DND-41 (cell line): ENCODE results near the gene BCAS3.

Experiments used
- ATAC-seq: fragments of 200-7000 bp; cut with Tn5 transposase; 3 replicates; pipeline ENCODE4 v1.9.1; 2021; ENCODE audit warnings: low read depth; ENCODE audit not compliant: insufficient read depth
- DNase-seq: peaks from one replicate; pipeline ENCODE4 v3.0.0-alpha.2; 2020
- H2AFZ ChIP-seq: 2 replicates; pipeline ENCODE4 v1.6.0; 2012; ENCODE audit warnings: low read depth, low read length
- H3K27ac ChIP-seq: 2 replicates; pipeline ENCODE4 v1.5.1; 2012; ENCODE audit warnings: low read length, inconsistent platforms
- H3K27me3 ChIP-seq: fragments of 200-600 bp; sonication (generic); 2 replicates; pipeline ENCODE4 v1.6.0; 2012; ENCODE audit warnings: low read length, mild to moderate bottlenecking, inconsistent platforms; ENCODE audit not compliant: insufficient read depth, poor library complexity
- H3K36me3 ChIP-seq: 2 replicates; pipeline ENCODE4 v1.5.1; 2012; ENCODE audit warnings: low read length, inconsistent platforms; ENCODE audit not compliant: insufficient read depth
- H3K4me1 ChIP-seq: 2 replicates; pipeline ENCODE4 v1.5.1; 2012; ENCODE audit warnings: mild to moderate bottlenecking, low read length; ENCODE audit not compliant: insufficient read depth
- H3K4me2 ChIP-seq: 2 replicates; pipeline ENCODE4 v1.6.0; 2012; ENCODE audit warnings: mild to moderate bottlenecking, moderate library complexity, low read length, inconsistent platforms; ENCODE audit not compliant: insufficient read depth
- H3K4me3 ChIP-seq, 2 experiments: fragments of 200-600 bp in 1 of 2; shearing (Covaris generic) in 1 of 2; 2 replicates each; pipeline ENCODE4 v1.5.1; 2012 to 2016; ENCODE audit warnings: inconsistent platforms in 2 of 2, low read length in 2 of 2, mild to moderate bottlenecking in 2 of 2, low read depth in 1 of 2, moderate library complexity in 1 of 2
- H3K79me2 ChIP-seq: 2 replicates; pipeline ENCODE4 v1.6.0; 2012; ENCODE audit warnings: low read length, inconsistent platforms; ENCODE audit not compliant: insufficient read depth
- H3K9ac ChIP-seq: 2 replicates; pipeline ENCODE4 v1.6.0; 2012; ENCODE audit warnings: low read depth, mild to moderate bottlenecking, inconsistent platforms, low read length, moderate library complexity
- H3K9me3 ChIP-seq: 2 replicates; pipeline ENCODE4 v1.5.1; 2012; ENCODE audit warnings: low read length, moderate library complexity, mild to moderate bottlenecking, inconsistent platforms; ENCODE audit not compliant: insufficient read depth, severe bottlenecking
- H4K20me1 ChIP-seq: 2 replicates; pipeline ENCODE4 v1.6.0; 2012; ENCODE audit warnings: low read length; ENCODE audit not compliant: insufficient read depth
- EZH2 ChIP-seq: IDR thresholded peaks from 3 replicates; pipeline ENCODE4 v1.6.1; 2012; ENCODE audit warnings: borderline replicate concordance, low read depth, mild to moderate bottlenecking, moderate library complexity, low read length, inconsistent platforms; ENCODE audit not compliant: severe bottlenecking
- TF ChIP-seq, protein P1 (sequence below): IDR thresholded peaks from 2 replicates; pipeline ENCODE4 v1.5.1; 2012; ENCODE audit warnings: borderline replicate concordance, low read length, moderate library complexity, mild to moderate bottlenecking; ENCODE audit not compliant: poor library complexity, severe bottlenecking; ENCODE audit errors: extremely low read depth

BCAS3 gene

DNA sequence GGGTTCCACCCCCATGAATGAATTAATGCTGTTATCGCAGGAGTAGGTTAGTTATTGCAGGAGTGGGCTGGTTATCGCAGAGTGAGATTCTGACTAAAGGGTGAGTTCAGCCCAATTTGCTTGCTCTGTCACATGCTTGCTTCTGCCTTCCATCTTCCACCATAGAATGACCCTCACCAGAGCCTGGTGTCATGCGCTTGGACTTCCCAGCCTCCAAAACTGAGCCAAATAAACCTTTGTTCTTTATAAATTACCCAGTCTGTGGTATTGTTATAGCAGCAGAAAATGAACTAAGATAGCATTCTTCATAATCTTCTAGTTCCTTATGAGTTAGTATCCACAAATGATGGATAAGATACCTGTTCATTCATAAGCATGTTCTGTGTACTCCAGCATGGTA is 486.9 kb downstream of the BCAS3 start:
- Histone ChIP-seq H3K9ac (no peak overlapping the region), H2AFZ (no peak overlapping the region), H3K4me2 (no peak overlapping the region), H3K27me3 (no peaks in the 10 kb centered on the region), H3K36me3 (no peaks in the 10 kb centered on the region), H3K4me1 (peaks cover 5% of the 10 kb centered on the region; the same call in 1 of the 2 replicates), H3K27ac (no peak overlapping the region), H4K20me1 (no peaks in the 10 kb centered on the region), H3K79me2 (no peaks in the 10 kb centered on the region), H3K4me3 (no peak overlapping the region), H3K9me3 (no peaks in the 10 kb centered on the region)
- ATAC-seq (no peak), DNase-seq (no peak)
- no peak for TF ChIP-seq EZH2
- TF ChIP-seq, protein P1, sequence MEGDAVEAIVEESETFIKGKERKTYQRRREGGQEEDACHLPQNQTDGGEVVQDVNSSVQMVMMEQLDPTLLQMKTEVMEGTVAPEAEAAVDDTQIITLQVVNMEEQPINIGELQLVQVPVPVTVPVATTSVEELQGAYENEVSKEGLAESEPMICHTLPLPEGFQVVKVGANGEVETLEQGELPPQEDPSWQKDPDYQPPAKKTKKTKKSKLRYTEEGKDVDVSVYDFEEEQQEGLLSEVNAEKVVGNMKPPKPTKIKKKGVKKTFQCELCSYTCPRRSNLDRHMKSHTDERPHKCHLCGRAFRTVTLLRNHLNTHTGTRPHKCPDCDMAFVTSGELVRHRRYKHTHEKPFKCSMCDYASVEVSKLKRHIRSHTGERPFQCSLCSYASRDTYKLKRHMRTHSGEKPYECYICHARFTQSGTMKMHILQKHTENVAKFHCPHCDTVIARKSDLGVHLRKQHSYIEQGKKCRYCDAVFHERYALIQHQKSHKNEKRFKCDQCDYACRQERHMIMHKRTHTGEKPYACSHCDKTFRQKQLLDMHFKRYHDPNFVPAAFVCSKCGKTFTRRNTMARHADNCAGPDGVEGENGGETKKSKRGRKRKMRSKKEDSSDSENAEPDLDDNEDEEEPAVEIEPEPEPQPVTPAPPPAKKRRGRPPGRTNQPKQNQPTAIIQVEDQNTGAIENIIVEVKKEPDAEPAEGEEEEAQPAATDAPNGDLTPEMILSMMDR: no peak

DNA sequence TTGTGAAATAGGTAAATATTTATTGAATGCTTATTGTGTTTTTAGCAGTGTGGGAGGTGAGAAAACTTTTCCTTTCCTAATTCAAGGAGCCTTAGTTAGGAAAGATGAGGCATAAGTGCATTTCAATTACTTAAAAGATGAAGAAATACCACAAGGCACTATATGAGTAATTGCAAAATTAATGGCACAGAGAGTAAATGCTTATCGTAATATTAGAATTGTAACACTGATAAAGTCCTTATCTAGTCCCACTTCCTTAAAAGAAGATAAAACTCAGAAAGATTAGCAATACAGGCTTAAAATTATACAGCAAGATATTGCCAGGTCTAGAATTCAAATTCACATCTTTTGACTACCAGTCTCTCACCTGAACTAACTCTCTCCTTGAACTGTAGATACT is 489.4 kb downstream of the BCAS3 start:
- Histone ChIP-seq H3K36me3 (no peaks in the 10 kb centered on the region), H3K4me1 (no peaks in the 10 kb centered on the region), H3K4me2 (no peak overlapping the region), H3K4me3 (no peak overlapping the region), H2AFZ (no peak overlapping the region), H3K9me3 (no peaks in the 10 kb centered on the region), H3K27me3 (no peaks in the 10 kb centered on the region), H3K79me2 (no peaks in the 10 kb centered on the region), H3K9ac (no peak overlapping the region), H3K27ac (no peak overlapping the region), H4K20me1 (no peaks in the 10 kb centered on the region)
- DNase-seq: no peak
- TF ChIP-seq, protein P1: no peak
- TF ChIP-seq EZH2: no peak
- ATAC-seq: no peak

DNA sequence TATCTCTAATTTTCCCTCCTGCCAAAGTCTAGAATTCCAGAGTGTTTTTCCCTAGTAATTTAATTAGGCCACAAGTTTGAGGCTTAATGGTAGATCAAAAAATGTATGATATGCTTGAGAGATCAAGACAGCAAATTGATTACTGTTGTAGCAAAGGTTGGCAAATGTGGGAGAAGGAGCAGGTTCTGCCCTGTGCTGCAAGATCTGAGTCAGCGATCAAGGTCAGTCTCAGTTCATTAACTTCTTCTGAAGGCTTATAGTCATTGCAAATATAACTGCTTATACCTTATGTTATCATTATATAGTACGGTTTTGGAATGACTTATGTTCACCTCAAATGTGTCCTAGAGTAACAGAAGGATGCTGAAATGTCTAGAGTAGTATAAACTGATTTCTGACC is 490.9 kb downstream of the BCAS3 start:
- no peak overlapping the region for H3K4me2 ChIP-seq
- H3K36me3 ChIP-seq: no peaks in the 10 kb centered on the region
- no peaks in the 10 kb centered on the region for H3K4me1 ChIP-seq
- no peak overlapping the region for H2AFZ ChIP-seq
- H4K20me1 ChIP-seq: no peaks in the 10 kb centered on the region
- no peaks in the 10 kb centered on the region for H3K9me3 ChIP-seq
- no peak overlapping the region for H3K27ac ChIP-seq
- H3K27me3 ChIP-seq: no peaks in the 10 kb centered on the region
- no peak for ATAC-seq
- TF ChIP-seq, protein P1: no peak
- TF ChIP-seq EZH2: no peak
- no peak for DNase-seq
- H3K79me2 ChIP-seq: no peaks in the 10 kb centered on the region
- H3K4me3 ChIP-seq: no peak overlapping the region
- no peak overlapping the region for H3K9ac ChIP-seq

DNA sequence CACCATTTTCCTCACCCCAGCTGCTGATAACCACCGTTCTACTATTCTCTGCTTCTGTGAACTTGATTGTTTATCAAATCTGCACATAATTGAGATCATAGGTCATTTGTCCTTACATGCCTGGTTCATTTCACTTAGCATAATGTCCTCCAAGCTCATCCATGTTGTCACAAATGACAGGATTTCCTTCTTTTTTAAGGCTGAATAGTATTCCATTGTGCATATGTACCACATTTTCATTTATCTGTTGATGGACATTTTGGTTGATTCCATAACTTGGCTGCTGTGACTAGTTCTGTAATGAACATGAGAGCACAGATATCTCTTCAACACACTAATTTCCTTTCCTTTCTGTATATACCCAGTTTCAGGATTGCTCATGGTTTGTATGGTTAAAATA is 496.7 kb downstream of the BCAS3 start:
- TF ChIP-seq, protein P1: no peak
- TF ChIP-seq EZH2: no peak
- Histone ChIP-seq H3K4me3 (no peak overlapping the region), H2AFZ (no peak overlapping the region), H3K27me3 (no peaks in the 10 kb centered on the region), H3K4me1 (no peaks in the 10 kb centered on the region), H4K20me1 (no peaks in the 10 kb centered on the region), H3K9me3 (no peaks in the 10 kb centered on the region), H3K79me2 (no peaks in the 10 kb centered on the region), H3K9ac (no peak overlapping the region), H3K27ac (no peak overlapping the region), H3K36me3 (no peaks in the 10 kb centered on the region), H3K4me2 (no peak overlapping the region)
- no peak for ATAC-seq
- no peak for DNase-seq
